ENCODE measurements around the gene DOCK8.

Gene DOCK8

DNA sequence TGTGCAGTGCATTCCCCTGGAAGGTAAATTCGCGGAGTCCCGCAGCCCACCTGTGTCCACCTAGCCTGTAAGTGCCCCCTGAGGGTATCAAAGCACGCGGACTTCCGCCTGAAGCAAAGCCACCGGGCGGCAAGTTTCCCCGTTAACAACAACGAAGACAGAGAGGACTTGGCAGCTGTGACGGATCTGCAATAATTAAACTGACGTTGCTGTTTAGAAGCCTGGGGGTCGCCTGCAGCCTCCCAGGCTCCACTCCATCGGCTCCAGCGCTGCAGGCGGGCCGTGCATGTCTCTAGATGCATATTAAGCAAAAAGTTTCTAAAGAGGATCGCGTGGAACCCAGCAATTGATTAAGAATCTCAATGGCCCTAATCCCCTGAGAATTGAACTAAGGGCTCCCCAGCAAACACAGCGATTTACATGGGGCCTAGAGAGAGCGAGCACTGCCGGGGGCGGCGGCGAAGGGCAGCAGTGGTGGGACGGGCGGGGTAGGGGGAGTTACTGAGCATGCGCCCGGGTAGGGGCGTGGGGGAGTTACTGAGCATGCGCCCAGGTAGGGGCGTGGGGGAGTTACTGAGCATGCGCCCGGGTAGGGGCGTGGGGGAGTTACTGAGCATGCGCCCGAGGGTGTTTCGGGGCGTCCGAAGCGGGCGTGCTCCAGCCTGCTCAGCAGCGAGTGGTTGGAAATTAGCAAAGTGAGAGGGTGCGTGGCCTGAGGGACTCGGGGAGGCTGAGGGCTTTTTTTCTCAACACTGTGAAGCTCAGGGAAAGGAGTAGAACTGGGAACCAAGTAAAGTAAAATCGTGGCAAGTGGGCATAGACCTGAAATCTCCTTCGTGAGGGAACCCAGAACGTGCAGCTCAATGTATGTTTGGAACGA, 255.2 kb downstream of the DOCK8 start:
- peak; percentile 92 to 93 for DNase-seq

DNA sequence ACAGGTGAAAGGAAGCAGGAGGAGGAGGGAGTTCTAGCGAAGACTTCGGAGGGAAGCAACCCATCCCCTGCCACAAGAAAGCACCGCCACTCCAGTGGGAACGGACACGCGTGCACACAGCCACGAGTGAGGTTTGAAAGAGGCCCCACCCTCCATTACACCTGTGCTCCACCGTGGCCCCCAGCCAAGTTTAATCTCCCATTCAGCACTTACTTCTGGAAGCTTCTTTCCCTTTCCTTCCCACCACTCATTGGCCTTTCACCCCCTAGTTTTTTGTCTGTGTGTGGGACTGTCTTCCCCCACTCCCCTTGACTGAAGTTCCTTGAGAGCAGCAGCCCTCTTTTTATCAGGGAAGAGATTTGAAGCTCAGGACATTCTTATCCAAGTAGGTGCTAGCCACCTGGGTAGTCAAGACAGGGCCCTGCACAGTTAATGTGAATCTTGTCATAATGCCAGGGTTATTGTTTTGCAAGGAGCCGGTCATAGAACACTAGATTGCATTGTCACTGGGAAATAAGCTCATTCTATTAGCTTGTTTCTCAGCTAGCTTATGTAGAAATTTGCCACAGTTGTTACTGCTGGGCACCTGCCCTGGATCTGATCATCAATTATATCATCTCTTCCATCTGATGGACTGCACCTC, 256.0 kb downstream of the DOCK8 start:
- DNase-seq = no peak

DNA sequence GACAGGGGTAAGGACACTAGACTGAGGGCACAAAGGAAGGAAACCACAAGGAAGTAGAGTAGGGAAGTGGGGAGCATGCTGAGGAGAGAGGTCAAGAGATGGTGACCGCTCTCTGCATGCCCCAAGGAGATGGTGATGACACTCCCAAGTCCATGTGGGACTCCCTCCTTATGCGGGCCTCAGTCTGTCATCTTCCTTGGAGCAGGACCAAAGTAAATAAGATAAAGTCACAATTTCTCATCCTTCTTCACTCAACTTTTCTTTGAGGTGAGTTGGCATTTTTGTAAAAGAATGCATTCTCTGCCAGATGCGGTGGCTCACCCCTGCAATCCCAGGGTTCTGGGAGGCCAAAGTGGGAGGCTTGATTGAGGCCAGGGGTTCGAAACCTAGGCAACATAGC, 256.7 kb downstream of the DOCK8 start:
- DNase-seq = no peak

DNA sequence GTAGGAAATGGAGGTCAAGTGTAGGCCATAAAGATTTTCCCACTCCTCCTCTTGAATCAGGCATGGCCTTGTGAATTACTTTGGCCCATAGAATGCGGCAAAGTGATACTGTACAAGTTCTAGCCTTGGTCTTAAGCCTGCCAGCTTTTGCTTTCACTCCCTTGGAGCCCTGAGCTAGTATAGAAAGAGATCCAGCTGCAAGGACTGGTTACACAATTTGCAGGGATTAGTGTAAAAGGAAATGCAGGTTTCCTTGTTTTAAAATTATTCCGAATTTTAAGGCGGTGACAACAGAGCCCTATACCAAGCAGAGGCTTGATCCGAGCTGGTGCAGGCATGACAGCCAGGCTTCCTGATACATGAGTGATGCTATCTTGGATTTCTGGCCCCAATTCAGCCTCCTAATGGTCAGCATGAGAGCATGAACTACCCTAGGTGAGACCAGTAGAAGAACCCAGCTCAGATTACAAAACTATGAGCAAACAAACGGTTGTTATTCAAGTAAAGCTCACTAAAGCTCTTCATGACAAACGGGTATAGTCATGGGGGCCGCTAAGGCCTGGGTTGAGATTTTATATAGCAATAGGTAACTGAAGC, 257.9 kb downstream of the DOCK8 start:
- no peak for DNase-seq

- DNase-seq = no peak
These were observed 262.5 kb downstream of the DOCK8 start for GRCh38 chr9:477193-477592.

- DNase-seq = no peak
These were observed 264.8 kb downstream of the DOCK8 start for GRCh38 chr9:479304-479970.

DNA sequence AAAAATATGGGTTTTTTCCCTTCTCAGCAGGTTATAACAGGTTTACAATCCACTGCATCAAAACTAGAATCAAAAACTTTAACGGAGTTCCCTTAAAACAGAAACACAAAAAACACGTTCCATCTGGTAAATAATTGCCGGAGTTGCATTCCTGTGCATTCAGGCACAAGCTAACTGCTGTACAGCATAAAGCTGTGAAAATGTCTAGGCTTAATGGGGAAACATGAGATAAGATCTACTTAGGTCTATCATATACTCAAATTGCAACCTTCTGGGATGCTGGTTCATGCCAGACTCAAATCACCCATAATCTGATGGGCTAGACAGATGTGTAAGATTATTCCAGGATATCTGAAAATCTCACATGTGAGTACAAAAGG, 265.3 kb downstream of the DOCK8 start:
- no peak for DNase-seq

- no peak for DNase-seq
These were observed 268.1 kb downstream of the DOCK8 start for GRCh38 chr9:482739-483138.

DNA sequence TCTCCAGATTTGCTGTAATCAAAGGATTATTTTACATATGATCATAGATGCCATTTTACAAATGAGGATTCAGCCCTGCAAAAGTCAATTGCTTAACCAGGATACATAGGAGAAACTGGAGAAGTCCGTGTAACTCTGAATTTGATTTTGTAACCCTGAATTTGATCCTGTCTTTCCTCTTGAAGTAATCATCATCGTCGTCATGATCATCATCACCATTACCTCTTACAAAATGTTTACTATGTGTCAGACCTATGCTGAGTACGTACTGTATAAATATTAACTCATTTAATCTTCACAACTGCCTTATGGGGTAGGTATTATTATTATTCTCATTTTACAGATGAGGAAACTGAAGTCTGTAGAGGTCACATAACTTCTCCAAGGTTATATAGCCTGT, 271.5 kb downstream of the DOCK8 start:
- DNase-seq = no peak

GRCh38 chr9:487429-487828, 272.8 kb downstream of the DOCK8 start:
- DNase-seq = no peak

DNA sequence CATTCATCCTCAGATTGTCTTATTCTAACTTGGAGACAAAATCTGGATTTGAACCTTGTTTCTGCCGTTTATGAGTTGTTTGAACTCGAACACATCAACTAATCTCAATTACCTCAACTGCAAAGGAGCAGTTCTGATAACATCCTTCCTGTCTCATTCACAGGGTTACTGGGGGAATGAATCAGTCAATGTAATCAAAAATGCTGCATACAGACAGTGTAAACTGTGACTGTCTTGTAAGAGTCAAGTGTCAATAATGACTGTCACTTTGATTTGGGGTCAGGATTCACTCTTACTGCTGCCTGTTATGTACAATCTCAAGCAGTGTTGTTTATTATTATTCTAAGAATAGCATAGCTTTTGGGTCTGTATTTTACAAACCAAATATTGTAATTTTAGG, 273.8 kb downstream of the DOCK8 start:
- DNase-seq = no peak

DNA sequence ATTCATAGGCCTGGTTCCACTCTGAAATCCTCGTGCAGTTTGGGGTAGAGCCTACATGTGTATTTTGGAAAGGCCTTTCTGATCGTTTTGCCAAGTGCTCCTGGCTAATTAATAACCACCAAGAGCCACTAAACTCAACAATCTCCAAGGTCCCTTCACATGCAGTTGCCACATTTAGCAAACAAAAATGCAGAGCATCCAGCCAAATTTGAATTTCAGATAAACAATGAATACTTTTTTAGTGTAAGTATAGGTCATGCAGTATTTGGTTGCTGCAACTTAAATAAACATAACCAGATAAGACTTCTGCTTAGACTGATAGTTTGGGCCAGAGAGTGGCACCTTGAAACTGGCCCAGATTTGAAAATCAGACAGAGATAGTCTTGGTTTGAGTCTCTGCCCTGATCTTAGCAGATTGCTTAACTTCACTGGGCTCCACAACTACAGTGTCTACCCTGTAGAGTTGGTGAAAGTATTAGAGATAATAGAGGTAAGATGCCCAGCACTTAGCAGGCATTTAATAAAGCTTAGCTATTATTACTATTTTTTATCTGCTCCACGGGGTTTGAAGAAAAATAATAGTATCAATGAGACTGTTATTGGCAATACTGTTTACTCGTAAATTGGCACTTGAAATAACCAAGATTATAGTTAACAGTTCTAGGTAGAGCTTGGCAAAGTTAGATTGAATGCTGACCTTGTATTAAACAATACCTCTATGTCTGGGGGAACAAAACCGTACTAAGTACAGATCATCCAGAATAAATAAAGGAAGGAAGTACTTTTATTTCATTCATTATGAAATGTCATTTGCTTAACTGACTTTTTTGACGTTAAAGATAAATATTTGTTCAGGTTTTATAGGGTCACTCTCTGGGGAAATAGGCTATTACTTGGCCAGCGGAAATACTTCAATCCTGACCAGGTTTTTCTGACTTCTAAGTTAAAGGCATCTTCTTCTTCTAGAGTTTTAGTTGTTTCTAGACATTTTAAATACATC, 274.8 kb downstream of the DOCK8 start:
- no peak for DNase-seq

GRCh38 chr9:494764-495163, 280.1 kb downstream of the DOCK8 start:
- DNase-seq = no peak

GRCh38 chr9:495739-496138, 281.1 kb downstream of the DOCK8 start:
- no peak for DNase-seq

DNA sequence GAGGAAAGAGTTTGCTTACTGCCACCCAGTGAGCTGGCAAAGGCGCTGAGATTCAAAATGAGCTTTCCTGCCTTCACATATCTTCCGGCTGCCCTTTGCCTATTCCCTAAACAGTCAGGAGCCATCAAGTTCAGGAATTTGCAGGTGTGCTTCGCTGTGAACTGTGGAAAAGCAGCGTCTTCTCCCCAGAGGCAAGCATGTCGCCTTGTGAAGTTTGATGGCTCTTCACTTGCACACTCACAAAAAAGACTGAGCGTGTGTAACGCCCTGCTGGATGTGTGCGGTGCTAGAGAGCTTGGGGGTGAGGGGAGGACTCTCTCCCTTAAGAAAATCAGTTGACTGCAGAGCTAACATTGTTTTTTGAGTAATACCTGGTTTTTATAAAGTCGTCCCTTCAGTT, 288.7 kb downstream of the DOCK8 start:
- DNase-seq = peak in 1 of 2 experiments; percentile 14

DNA sequence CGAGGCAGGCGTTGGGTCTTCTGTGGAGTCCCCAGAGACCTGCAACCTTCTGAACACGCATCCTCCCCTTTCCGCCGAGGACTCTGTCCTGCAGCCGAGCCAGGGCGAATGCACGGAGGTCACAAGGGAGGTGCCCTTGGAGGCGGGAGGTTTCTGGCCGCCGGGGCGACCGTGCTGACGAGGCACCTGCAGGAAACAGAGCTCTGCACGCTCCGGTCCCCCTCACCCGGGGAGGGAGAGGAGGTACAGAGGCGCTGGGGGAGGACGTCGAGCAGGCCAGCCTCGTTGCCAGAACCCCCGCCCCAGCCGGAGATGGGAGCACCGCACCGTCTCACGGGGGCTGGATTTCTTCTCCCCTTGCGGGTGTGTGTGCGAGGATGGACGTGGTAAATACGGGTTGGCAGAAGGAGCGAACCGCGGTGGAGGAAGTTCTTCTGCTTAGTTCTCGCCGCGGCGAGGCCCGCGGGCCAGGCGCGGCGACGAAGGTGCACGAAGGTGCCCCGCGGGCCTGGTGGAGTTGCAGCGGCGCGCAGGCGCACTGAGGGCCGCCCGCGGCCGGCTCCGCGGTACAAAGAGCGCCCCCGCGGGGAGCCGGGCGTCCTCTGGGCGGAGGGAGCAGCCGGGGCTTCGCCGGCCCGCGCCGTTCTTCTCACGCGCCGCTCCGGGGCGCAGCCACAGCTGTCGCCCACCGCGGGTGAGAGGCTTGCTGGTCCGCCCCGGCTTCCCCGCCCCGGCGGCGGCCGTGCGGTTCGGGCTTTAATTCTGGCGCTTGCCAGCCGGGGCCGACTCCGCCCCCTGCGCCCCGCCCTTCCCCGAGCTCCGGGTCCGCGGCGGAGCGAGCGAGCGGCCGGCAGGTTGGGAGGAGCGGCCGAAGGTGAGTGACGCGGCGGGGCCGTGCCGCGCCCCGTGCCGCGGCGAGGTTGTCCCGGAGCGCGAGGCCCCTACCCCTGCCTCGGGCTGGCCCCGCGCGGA, 289.5 kb downstream of the DOCK8 start, which contains the start of gene KANK1:
TSS of gene KANK1 (plus strand) at position 815 of the 972 bp plus-strand sequence.
- DNase-seq = peak; percentile 87 to 94

- DNase-seq = peak; percentile 26 to 56
These were observed 290.5 kb downstream of the DOCK8 start for GRCh38 chr9:504921-505740.

DNA sequence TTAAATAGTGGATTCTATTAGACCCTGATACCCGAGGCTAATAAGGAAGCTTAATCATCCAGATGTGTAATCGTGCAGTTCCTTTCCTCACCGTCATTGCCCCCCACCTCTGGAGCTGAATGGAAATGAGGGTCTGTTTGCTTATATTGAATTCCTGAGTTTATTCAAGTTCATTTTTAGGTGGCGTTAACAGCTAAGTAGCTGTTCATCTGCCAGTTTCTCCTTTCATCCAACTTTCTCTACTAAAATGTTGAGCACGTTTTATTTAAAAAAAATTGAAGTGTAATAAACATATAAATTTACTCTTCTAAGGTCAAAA, 291.0 kb downstream of the DOCK8 start:
- DNase-seq = no peak

DNA sequence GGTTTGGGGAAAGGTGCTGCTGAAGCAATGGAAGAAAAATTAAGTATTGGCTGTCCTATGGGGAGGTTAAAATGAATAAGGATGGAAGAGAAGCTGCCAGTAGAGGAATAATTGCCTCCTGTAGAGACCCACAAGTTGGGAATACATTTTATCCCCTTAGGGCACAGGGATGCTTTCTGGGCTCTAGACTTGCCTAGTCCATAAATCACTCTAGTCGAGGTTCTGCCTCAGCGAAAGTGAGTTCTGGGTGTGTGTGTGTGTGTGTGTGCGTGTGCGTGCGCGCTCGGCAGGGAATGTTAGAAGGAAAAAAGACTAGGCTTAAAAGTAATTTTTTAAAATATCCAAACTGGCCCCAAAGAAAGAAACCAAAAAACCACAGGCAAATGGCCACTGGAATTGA, 291.6 kb downstream of the DOCK8 start:
- DNase-seq = no peak

DNA sequence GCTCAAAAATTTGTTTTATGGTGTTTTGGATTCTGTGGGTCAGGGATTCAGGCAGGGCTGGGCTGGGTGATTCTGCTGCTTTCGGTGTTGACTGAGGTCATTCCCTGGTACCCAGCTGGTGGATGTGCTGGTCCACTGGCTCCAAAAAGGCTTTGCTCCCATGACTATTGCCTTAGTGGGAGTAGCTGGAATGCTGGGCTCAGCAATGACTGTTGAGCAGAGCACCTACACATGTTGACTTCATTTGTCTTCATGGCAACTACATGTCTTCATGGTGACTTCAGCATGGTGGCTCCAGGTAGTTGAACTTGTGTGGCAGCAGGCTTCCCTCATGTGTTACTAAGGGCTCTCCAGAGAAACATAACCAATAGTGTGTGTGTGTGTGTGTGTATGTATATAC, 297.2 kb downstream of the DOCK8 start:
- DNase-seq = no peak

Data from NCI-H1930 (cell line).